Endometrial microvascular endothelial cells (primary cell): ENCODE data around the gene CACNA1C. TPM values are rescaled to one million over a fixed set of nuclear protein-coding genes. Genes with fewer than 3 reads are reported as not detected.

Experiments used
- in situ Hi-C: cut with HindIII; loops from 2 replicates; pipeline ENCODE4 v1.10.0; 2017; ENCODE audit warnings: low sequenced_read_pairs, low pct_unique_long_range_greater_than_20kb; ENCODE audit errors: inconsistent ontology term
- total RNA-seq: library from RNA; depleted of rRNA; stranded (reverse); fragments of >200 nt; gene quantifications from one replicate; pipeline ENCODE4 v1.2.3, GENCODE V29; 2015; ENCODE audit errors: inconsistent ontology term

Gene CACNA1C
- total RNA-seq, 1 donor from 2014 or later = not detected

GRCh38 chr12:2212537-2212936 is 159.8 kb downstream of the CACNA1C start:
- in situ Hi-C loops = no loop called here

GRCh38 chr12:2212971-2213869 is 160.4 kb downstream of the CACNA1C start:
- in situ Hi-C loops = no loop called here

- in situ Hi-C loops = no loop called here
Observed at GRCh38 chr12:2214411-2214810, 161.6 kb downstream of the CACNA1C start.

GRCh38 chr12:2215709-2216560 is 163.1 kb downstream of the CACNA1C start:
- in situ Hi-C loops = no loop called here

GRCh38 chr12:2218706-2219105 is 165.9 kb downstream of the CACNA1C start:
- in situ Hi-C loops = no loop called here

- in situ Hi-C loops = no loop called here
Observed at GRCh38 chr12:2221030-2221621, 168.3 kb downstream of the CACNA1C start.

GRCh38 chr12:2222691-2223090 is 169.9 kb downstream of the CACNA1C start:
- in situ Hi-C loops = no loop called here

- in situ Hi-C loops = no loop called here
Observed at GRCh38 chr12:2224961-2225360, 172.2 kb downstream of the CACNA1C start.

GRCh38 chr12:2225696-2226095 is 172.9 kb downstream of the CACNA1C start:
- in situ Hi-C loops = no loop called here

GRCh38 chr12:2226641-2227040 is 173.9 kb downstream of the CACNA1C start:
- in situ Hi-C loops = no loop called here

- in situ Hi-C loops = no loop called here
Observed at GRCh38 chr12:2227360-2227759, 174.6 kb downstream of the CACNA1C start.

GRCh38 chr12:2228535-2228934 is 175.7 kb downstream of the CACNA1C start:
- in situ Hi-C loops = no loop called here

GRCh38 chr12:2229661-2230539 is 177.1 kb downstream of the CACNA1C start:
- in situ Hi-C loops = no loop called here

GRCh38 chr12:2231011-2231595 is 178.3 kb downstream of the CACNA1C start:
- in situ Hi-C loops = no loop called here

- in situ Hi-C loops = no loop called here
Observed at GRCh38 chr12:2231956-2232355, 179.2 kb downstream of the CACNA1C start.

- in situ Hi-C loops = no loop called here
Observed at GRCh38 chr12:2233034-2233433, 180.2 kb downstream of the CACNA1C start.

- in situ Hi-C loops = no loop called here
Observed at GRCh38 chr12:2234091-2234490, 181.3 kb downstream of the CACNA1C start.

- in situ Hi-C loops = no loop called here
Observed at GRCh38 chr12:2234646-2235350, 182.0 kb downstream of the CACNA1C start.
